LNCAP (cell line): Measurements from ENCODE around the gene REXO4.

Source experiments
- CTCF ChIP-seq: fragments of 450-650 bp; IDR thresholded peaks from 2 replicates; pipeline ENCODE4 v1.5.1; 2017; ENCODE audit warnings: mild to moderate bottlenecking

REXO4 gene, protein sequence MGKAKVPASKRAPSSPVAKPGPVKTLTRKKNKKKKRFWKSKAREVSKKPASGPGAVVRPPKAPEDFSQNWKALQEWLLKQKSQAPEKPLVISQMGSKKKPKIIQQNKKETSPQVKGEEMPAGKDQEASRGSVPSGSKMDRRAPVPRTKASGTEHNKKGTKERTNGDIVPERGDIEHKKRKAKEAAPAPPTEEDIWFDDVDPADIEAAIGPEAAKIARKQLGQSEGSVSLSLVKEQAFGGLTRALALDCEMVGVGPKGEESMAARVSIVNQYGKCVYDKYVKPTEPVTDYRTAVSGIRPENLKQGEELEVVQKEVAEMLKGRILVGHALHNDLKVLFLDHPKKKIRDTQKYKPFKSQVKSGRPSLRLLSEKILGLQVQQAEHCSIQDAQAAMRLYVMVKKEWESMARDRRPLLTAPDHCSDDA

GRCh38 chr9:133417541-133418461, at the start of gene REXO4:
Gene REXO4 (minus strand): TSS chr9:133418010. CDS start chr9:133417844, 166 bp downstream.
- TF ChIP-seq CTCF: no peak

- no peak for TF ChIP-seq CTCF
Measured at GRCh38 chr9:133467101-133467500, 49.3 kb upstream of the REXO4 start.

GRCh38 chr9:133465984-133466383, 48.2 kb upstream of the REXO4 start:
- TF ChIP-seq CTCF: no peak

DNA sequence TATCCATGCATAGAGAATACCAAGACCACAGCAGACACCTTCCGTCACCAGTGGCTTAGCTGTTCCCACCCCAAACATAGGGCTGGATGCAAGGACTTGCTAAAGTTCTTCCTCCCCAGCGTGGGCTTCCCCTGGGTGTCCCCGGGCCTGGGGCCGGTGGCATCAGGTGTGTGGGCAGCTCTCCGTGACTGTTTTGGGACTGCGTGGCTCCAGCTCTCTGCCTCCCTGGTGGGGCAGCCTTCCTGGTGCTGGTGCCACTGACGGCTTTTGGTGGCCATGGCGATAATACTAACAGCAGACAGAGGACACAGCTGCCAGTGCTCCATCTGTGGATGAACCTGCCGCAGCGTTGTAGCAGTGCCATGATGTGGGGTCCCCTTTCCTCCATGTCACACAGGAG, 46.8 kb upstream of the REXO4 start:
- no peak for TF ChIP-seq CTCF

GRCh38 chr9:133463864-133464615, 46.2 kb upstream of the REXO4 start:
- TF ChIP-seq CTCF: no peak

DNA sequence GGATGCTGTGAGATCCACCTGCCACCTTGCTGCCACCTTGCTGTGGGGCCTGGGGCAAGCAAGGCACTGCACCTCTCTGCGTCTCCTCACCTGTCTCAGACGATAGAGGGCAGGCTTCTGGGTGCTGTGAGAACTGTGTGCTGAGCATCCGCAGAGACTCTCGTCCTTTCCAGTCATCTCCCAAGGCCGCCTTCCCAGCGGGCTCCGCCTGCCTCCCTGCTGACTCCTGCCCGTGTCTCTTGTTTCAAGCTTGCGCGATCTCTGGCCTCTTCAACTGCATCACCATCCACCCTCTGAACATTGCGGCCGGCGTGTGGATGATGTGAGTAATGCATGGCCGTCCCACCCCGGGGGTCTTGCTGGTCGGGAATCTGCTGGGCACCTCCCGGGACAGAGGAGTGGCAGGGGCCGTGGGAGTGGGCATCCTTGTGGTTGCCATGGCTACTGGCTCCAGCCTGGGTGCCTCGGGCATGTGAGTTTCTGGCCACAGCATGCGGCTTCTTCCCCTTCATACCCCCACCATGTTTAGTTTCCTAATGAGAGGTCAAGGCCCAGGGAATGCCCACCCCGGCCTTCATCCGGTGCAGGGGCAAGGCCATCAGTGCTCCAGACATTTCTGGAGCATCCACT, 45.5 kb upstream of the REXO4 start:
- TF ChIP-seq CTCF: peak; percentile 57

GRCh38 chr9:133461975-133462374, 44.2 kb upstream of the REXO4 start:
- TF ChIP-seq CTCF: no peak
